ENCODE data around the gene SNRPD1. TPM values are rescaled to one million over a fixed set of nuclear protein-coding genes. Genes with fewer than 3 reads are reported as not detected.
"Not testable (repeated sequence)": the region's sequence is repeated elsewhere in the genome, so short reads cannot be mapped to it uniquely, and the experiment has no call there.

SNRPD1 gene
- 1 to 10 TPM; 6.8 to 8.7 (median 7.3) TPM for total RNA-seq

DNA sequence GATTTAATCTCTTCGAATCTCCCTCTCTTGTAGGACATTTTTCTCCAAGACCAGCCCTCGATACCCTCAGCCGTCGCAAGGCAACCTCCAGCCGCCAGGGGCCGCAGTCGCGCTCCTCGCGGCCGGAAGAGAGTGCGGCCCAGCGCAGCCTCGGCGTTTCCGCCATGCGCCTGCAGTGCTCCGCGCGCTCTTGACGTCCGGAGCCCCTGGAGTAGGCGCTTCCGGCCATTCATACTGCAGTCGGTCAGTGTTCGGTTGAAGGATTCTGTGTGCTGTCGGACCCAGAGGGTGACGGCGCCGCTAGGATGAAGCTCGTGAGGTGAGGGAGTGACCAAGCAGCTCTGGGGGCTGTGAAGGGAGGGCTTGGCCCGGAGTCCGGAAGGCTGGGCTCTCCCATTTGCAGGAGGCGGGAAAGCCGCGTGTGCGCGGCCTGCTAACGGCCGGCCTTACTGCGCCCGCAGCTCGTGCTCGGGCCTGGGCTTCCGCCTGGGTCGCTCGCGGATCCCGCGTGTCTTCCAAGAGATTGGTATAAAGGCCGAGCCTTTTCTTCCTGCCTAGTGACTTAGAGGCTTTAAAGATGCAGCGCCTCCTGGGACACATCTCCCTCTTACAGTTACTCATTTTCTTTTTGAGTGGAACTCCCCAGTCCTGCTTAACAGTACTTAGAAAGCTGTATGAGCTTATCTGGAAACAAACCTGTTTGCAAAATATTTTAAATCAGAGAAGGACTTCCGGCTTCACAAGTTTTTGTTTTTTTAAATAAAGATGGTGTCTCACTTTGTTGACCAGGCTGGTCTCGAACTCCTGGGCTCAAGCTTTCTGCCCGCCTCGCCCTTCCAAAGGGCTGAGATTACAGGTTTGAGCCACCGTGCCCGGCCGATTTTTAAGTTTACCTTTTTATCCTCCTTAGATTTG is at the start of gene SNRPD1:
Gene SNRPD1 (plus strand): TSS at position 190 of the 915 bp plus-strand sequence. CDS start 116 bp downstream, at position 306.
- Histone ChIP-seq H3K27me3 (no peaks in the 10 kb centered on the region), H3K9me3 (no peaks in the 10 kb centered on the region), H3K27ac (peak within 1 kb of the TSS; percentile 18 to 87 (median 80)), H3K4me3 (peak within 1 kb of the TSS; percentile 77 to 82), H3K4me1 (peaks cover 3 to 26% (median 5%) of the 10 kb centered on the region in 3 donors), H3K36me3 (peaks cover 0 to 14% of the 10 kb centered on the region in 2 donors)
- 0 to 1% methylated on average over 17 to 33 of the region's 59 CpGs for WGBS, 2 donors (ENCODE audit: low coverage in 1 of 2)
- ATAC-seq = peak; percentile 99
- TF ChIP-seq EP300 (IDR thresholded peaks at IDR 0.05) (no peak), POLR2A (IDR thresholded peaks at IDR 0.05) (peak in 1 of 2 donors; percentile 40), CTCF (IDR thresholded peaks at IDR 0.05) (peak; percentile 84 to 98 (median 90)), POLR2AphosphoS5 (IDR thresholded peaks at IDR 0.05) (peak; percentile 46)

- Histone ChIP-seq H3K4me3 (no peak overlapping the region), H3K4me1 (peaks cover 0 to 28% (median 0%) of the 10 kb centered on the region in 3 donors), H3K27me3 (no peaks in the 10 kb centered on the region), H3K36me3 (peaks cover 0 to 86% of the 10 kb centered on the region in 2 donors), H3K9me3 (no peaks in the 10 kb centered on the region), H3K27ac (peak overlapping the region in 1 of 4 donors; percentile 24)
- no peak for TF ChIP-seq EP300 (IDR thresholded peaks at IDR 0.05)
- no peak for ATAC-seq
Observed at GRCh38 chr18:21571772-21572171, 40.3 kb upstream of the SNRPD1 start.

DNA sequence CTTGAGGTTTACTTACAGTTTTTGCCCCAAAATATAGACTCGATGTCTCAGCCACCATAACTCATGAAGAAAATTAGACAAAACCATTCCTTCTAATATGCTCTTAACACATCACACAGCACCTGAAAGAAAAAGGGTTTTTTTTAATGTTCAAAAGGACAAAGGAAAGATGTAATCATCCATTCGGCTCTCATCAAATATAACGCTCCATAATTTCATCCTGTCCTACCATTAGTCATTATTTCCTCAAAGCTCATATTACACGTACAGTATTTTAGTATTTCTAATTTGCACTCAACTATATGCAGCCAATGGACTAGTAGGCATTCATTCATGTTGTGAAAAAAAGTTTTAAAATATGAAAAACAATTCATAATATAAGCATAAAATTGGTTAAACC is 36.5 kb upstream of the SNRPD1 start:
- Histone ChIP-seq H3K27ac (no peak overlapping the region), H3K4me3 (no peak overlapping the region), H3K36me3 (peaks cover 0 to 81% of the 10 kb centered on the region in 2 donors), H3K9me3 (no peaks in the 10 kb centered on the region), H3K27me3 (no peaks in the 10 kb centered on the region), H3K4me1 (peaks cover 0 to 28% (median 0%) of the 10 kb centered on the region in 3 donors)
- 87 to 96% methylated on average over 4 of the region's 4 CpGs for WGBS, 2 donors (ENCODE audit: low coverage in 1 of 2)
- ATAC-seq = no peak
- TF ChIP-seq POLR2AphosphoS5 (IDR thresholded peaks at IDR 0.05) (no peak), CTCF (IDR thresholded peaks at IDR 0.05) (no peak), POLR2A (IDR thresholded peaks at IDR 0.05) (no peak), EP300 (IDR thresholded peaks at IDR 0.05) (no peak)

DNA sequence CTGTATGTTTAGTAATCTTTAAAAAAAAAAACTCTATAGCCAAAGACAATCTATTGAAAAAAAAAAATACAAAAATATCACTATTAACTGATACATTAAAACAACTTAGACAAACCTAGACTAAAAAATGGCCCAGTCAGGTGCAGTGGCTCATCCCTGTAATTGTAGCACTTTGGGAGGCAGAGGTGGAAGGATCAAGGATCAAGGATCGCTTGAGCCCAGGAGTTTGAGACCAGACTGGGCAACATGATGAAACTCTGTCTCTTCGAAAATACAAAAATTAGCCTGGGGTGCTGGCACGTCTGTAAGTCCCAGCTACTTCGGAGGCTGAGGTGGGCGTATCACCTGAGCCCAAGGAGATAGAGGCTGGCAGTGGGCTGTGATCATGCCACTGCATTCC is 27.7 kb upstream of the SNRPD1 start:
- Histone ChIP-seq H3K4me3 (no peak overlapping the region), H3K27me3 (no peaks in the 10 kb centered on the region), H3K36me3 (peaks cover 0 to 43% of the 10 kb centered on the region in 2 donors), H3K4me1 (no peaks in the 10 kb centered on the region), H3K27ac (no peak overlapping the region), H3K9me3 (no peaks in the 10 kb centered on the region)
- 90 to 91% methylated on average over 4 to 5 of the region's 5 CpGs for WGBS, 2 donors (ENCODE audit: low coverage in 1 of 2)
- TF ChIP-seq CTCF (IDR thresholded peaks at IDR 0.05) (no peak), POLR2AphosphoS5 (IDR thresholded peaks at IDR 0.05) (no peak), EP300 (IDR thresholded peaks at IDR 0.05) (no peak), POLR2A (IDR thresholded peaks at IDR 0.05) (no peak)
- ATAC-seq = no peak

GRCh38 chr18:21592361-21592760 is 19.8 kb upstream of the SNRPD1 start:
- not testable (repeated sequence) for H3K27me3 ChIP-seq, H3K4me3 ChIP-seq, ATAC-seq, H3K36me3 ChIP-seq, H3K9me3 ChIP-seq, H3K27ac ChIP-seq
- WGBS, 2 donors (ENCODE audit: low coverage in 1 of 2) = no CpG with 5 or more reads among the region's 33 CpGs
- peaks cover 0 to 17% (median 0%) of the 10 kb centered on the region in 3 donors for H3K4me1 ChIP-seq

Measured in gastroesophageal sphincter (tissue), 4 donors.